ENCODE results near the gene AZU1.
"Not testable (repeated sequence)": the region's sequence is repeated elsewhere in the genome, so short reads cannot be mapped to it uniquely, and the experiment has no call there.

AZU1 gene

GRCh38 chr19:876780-877314 is 49.2 kb downstream of the AZU1 start:
- TF ChIP-seq, protein P1, sequence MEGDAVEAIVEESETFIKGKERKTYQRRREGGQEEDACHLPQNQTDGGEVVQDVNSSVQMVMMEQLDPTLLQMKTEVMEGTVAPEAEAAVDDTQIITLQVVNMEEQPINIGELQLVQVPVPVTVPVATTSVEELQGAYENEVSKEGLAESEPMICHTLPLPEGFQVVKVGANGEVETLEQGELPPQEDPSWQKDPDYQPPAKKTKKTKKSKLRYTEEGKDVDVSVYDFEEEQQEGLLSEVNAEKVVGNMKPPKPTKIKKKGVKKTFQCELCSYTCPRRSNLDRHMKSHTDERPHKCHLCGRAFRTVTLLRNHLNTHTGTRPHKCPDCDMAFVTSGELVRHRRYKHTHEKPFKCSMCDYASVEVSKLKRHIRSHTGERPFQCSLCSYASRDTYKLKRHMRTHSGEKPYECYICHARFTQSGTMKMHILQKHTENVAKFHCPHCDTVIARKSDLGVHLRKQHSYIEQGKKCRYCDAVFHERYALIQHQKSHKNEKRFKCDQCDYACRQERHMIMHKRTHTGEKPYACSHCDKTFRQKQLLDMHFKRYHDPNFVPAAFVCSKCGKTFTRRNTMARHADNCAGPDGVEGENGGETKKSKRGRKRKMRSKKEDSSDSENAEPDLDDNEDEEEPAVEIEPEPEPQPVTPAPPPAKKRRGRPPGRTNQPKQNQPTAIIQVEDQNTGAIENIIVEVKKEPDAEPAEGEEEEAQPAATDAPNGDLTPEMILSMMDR (IDR thresholded peaks at IDR 0.05; ENCODE audit: low read depth, low read length), result no peak
- no peak overlapping the region for H3K4me3 ChIP-seq (ENCODE audit: low read depth, low read length)

DNA sequence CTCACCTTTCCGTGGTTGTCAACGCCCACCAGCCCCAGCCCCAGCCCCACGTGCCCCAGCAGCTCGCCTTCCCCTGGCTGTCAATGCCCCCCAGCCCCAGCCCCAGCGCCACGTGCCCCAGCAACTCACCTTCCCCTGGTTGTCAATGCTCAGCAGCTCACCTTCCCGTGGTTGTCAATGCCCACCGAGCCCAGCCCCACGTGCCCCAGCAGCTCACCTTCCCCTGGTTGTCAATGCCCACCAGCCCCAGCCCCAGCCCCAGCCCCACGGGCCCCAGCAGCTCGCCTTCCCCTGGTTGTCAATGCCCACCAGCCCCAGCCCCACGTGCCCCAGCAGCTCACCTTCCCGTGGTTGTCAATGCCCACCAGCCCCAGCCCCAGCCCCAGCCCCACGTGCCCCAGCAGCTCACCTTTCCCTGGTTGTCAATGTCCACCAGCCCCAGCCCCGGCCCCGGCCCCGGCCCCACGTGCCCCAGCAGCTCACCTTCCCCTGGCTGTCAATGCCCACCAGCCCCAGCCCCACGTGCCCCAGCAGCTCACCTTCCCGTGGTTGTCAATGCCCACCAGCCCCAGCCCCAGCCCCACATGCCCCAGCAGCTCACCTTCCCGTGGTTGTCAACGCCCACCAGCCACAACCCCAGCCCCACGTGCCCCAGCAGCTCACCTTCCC is 50.5 kb downstream of the AZU1 start:
- not testable (repeated sequence) for H3K4me3 ChIP-seq (ENCODE audit: low read depth, low read length)

DNA sequence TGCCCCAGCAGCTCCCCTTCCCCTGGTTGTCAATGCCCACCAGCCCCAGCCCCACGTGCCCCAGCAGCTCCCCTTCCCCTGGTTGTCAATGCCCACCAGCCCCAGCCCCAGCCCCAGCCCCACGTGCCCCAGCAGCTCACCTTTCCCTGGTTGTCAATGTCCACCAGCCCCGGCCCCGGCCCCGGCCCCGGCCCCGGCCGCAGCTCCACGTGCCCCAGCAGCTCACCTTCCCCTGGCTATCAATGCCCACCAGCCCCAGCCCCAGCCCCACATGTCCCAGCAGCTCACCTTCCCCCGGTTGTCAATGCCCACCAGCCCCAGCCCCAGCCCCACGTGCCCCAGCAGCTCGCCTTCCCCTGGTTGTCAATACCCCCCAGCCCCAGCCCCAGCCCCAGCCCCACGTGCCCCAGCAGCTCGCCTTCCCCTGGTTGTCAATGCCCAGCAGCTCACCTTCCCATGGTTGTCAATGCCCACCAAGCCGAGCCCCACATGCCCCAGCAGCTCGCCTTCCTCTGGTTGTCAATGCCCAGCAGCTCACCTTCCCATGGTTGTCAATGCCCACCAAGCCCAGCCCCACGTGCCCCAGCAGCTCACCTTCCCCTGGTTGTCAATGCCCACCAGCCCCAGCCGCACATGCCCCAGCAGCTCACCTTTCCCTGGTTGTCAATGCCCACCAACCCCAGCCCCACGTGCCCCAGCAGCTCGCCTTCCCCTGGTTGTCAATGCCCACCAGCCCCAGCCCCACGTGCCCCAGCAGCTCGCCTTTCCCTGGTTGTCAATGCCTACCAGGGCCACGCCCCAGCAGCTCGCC is 51.3 kb downstream of the AZU1 start:
- H3K4me3 ChIP-seq (ENCODE audit: low read depth, low read length), result not testable (repeated sequence)

DNA sequence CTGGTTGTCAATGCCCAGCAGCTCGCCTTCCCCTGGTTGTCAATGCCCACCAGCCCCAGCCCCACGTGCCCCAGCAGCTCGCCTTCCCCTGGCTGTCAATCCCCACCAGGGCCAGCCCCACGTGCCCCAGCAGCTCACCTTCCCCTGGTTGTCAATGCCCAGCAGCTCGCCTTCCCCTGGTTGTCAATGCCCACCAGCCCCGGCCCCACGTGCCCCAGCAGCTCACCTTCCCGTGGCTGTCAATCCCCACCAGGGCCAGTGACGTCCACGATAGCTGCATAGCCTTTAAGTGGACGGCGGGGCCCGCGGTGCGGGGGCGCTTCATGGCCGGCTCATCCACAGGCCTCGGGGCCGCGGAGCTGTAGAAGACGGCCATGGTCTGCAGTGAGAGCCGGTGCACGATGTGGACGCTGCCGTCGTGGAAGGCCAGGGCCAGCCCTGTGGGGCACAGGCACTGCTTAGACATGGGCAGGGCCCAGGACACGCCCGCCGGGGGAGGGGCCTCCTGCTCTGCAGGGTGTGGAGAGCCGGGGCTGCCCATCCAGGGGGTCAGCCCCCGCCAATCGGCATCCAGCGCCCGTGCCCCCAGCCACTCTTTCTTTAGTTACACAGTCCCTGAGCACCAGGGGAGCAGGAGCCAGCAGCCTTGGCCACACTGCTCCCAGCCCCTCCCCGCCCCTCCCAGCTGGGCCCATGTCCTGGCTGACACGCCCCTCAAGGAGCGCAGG is 52.2 kb downstream of the AZU1 start:
- TF ChIP-seq, protein P1 (IDR thresholded peaks at IDR 0.05; ENCODE audit: low read depth, low read length), result no peak

More for the DNA sequence above, 52.2 kb downstream of the AZU1 start:
- H3K4me3 ChIP-seq (ENCODE audit: low read depth, low read length), result no peak overlapping the region
